ENCODE results near the gene NAA40. TPM values are rescaled to one million over a fixed set of nuclear protein-coding genes. Genes with fewer than 3 reads are reported as not detected.

NAA40 gene
- total and polyA plus RNA-seq, 2 of the 13 experiments (the other 11 are each of a cell fraction or from before 2014, with no cell fraction given), result 11.1 to 17.9 TPM

- TF ChIP-seq FOSL2 (CRISPR knock-in tag; IDR thresholded peaks at IDR 0.05), result 0 out of 2 replicates have a peak, but pooled peaks have one; percentile 15
- TF ChIP-seq CTCF (CRISPR knock-in tag; IDR thresholded peaks at IDR 0.05), result peak; percentile 50
- no peak for TF ChIP-seq MEF2D (CRISPR knock-in tag; IDR thresholded peaks at IDR 0.05)
- peak; percentile 32 for TF ChIP-seq RBM39 (IDR thresholded peaks at IDR 0.05; ENCODE audit: low read depth, low read length, poor library complexity, severe bottlenecking)
- TF ChIP-seq RFXAP (CRISPR knock-in tag; IDR thresholded peaks at IDR 0.05; ENCODE audit: borderline replicate concordance), result peak; percentile 36
- peak; percentile 55; the same call in 1 of the 2 replicates for TF ChIP-seq KDM2A (CRISPR knock-in tag; IDR thresholded peaks at IDR 0.05; ENCODE audit: borderline replicate concordance, low read depth)
- TF ChIP-seq TSC22D2 (CRISPR knock-in tag; IDR thresholded peaks at IDR 0.05; ENCODE audit: borderline replicate concordance), result 0 out of 2 replicates have a peak, but pooled peaks have one; percentile 36
- peak; percentile 28; the same call in 1 of the 2 replicates for TF ChIP-seq ZBTB10 (CRISPR knock-in tag; IDR thresholded peaks at IDR 0.05; ENCODE audit: borderline replicate concordance)
- peak; percentile 79 for TF ChIP-seq CREM (IDR thresholded peaks at IDR 0.05)
- TF ChIP-seq CREM (CRISPR knock-in tag; IDR thresholded peaks at IDR 0.05), result peak; percentile 83
- no peak for TF ChIP-seq ZNF460 (CRISPR knock-in tag; IDR thresholded peaks at IDR 0.05; ENCODE audit: borderline replicate concordance)
- TF ChIP-seq CERS6 (CRISPR knock-in tag; IDR thresholded peaks at IDR 0.05), result no peak
- TF ChIP-seq ZNF766 (CRISPR knock-in tag; IDR thresholded peaks at IDR 0.05; ENCODE audit: borderline replicate concordance), result 0 out of 2 replicates have a peak, but pooled peaks have one; percentile 42
- peak; percentile 45; the same call in 1 of the 2 replicates for TF ChIP-seq MNT (IDR thresholded peaks at IDR 0.05)
- TF ChIP-seq HOMEZ (CRISPR knock-in tag; IDR thresholded peaks at IDR 0.05; ENCODE audit: low read depth), result 0 out of 2 replicates have a peak, but pooled peaks have one; percentile 15
- peak; percentile 38; the same call in 1 of the 2 replicates for TF ChIP-seq NCOA2 (CRISPR knock-in tag; IDR thresholded peaks at IDR 0.05)
Measured at GRCh38 chr11:63938479-63939396, at the start of gene NAA40 (continued).
